ENCODE data around the gene LBP. TPM values are rescaled to one million over a fixed set of nuclear protein-coding genes. Genes with fewer than 3 reads are reported as not detected.

Gene LBP
- total and polyA plus RNA-seq, 2 donors from 2014 or later: 1.2 to 2.3 TPM

GRCh38 chr20:38386851-38387250 is 40.6 kb downstream of the LBP start:
- H3K27ac ChIP-seq (ENCODE audit: low read depth in 2 of 2, low read length in 2 of 2): no peak overlapping the region
- intact Hi-C loops (cut with DNase I): no loop called here
- FAIRE-seq: no peak
- no peaks in the 10 kb centered on the region for H3K36me3 ChIP-seq (ENCODE audit: control insufficient read depth in 2 of 3, insufficient read depth in 3 of 3, low read length in 3 of 3)
- no peak overlapping the region for H3K9ac ChIP-seq (ENCODE audit: low read length in 3 of 3)
- no peaks in the 10 kb centered on the region for H3K27me3 ChIP-seq (ENCODE audit: control insufficient read depth, insufficient read depth, low read length)
- no peaks in the 10 kb centered on the region for H3K9me3 ChIP-seq (ENCODE audit: control insufficient read depth in 2 of 3, insufficient read depth in 1 of 3, low read length in 3 of 3)
- H3K4me1 ChIP-seq (ENCODE audit: control insufficient read depth in 2 of 3, insufficient read depth in 2 of 3, low read depth in 1 of 3, low read length in 3 of 3): no peaks in the 10 kb centered on the region
- H3K4me3 ChIP-seq (ENCODE audit: low read length in 3 of 3): no peak overlapping the region
- no peak for TF ChIP-seq CTCF (IDR thresholded peaks at IDR 0.05; ENCODE audit: borderline replicate concordance, extremely low read depth, insufficient read depth)
- DNase-seq: no peak

- intact Hi-C loops (cut with DNase I): no loop called here
- no peaks in the 10 kb centered on the region for H3K27me3 ChIP-seq (ENCODE audit: control insufficient read depth, insufficient read depth, low read length)
- H3K9me3 ChIP-seq (ENCODE audit: control insufficient read depth in 2 of 3, insufficient read depth in 1 of 3, low read length in 3 of 3): no peaks in the 10 kb centered on the region
- no peak overlapping the region for H3K9ac ChIP-seq (ENCODE audit: low read length in 3 of 3)
- H3K36me3 ChIP-seq (ENCODE audit: control insufficient read depth in 2 of 3, insufficient read depth in 3 of 3, low read length in 3 of 3): no peaks in the 10 kb centered on the region
- FAIRE-seq (no peak), DNase-seq (no peak)
- no peak for TF ChIP-seq CTCF (IDR thresholded peaks at IDR 0.05; ENCODE audit: borderline replicate concordance, extremely low read depth, insufficient read depth)
- no peak overlapping the region for H3K27ac ChIP-seq (ENCODE audit: low read depth in 2 of 2, low read length in 2 of 2)
- no peaks in the 10 kb centered on the region for H3K4me1 ChIP-seq (ENCODE audit: control insufficient read depth in 2 of 3, insufficient read depth in 2 of 3, low read depth in 1 of 3, low read length in 3 of 3)
- no peak overlapping the region for H3K4me3 ChIP-seq (ENCODE audit: low read length in 3 of 3)
Measured at GRCh38 chr20:38387953-38388352, 41.7 kb downstream of the LBP start.

GRCh38 chr20:38392356-38392755 is 46.1 kb downstream of the LBP start:
- intact Hi-C loops (cut with DNase I): no loop called here
- H3K27me3 ChIP-seq (ENCODE audit: control insufficient read depth, insufficient read depth, low read length): no peaks in the 10 kb centered on the region
- no peak overlapping the region for H3K27ac ChIP-seq (ENCODE audit: low read depth in 2 of 2, low read length in 2 of 2)
- TF ChIP-seq CTCF (IDR thresholded peaks at IDR 0.05; ENCODE audit: borderline replicate concordance, extremely low read depth, insufficient read depth): no peak
- no peak overlapping the region for H3K4me3 ChIP-seq (ENCODE audit: low read length in 3 of 3)
- no peak overlapping the region for H3K9ac ChIP-seq (ENCODE audit: low read length in 3 of 3)
- DNase-seq: no peak
- FAIRE-seq: no peak
- H3K9me3 ChIP-seq (ENCODE audit: control insufficient read depth in 2 of 3, insufficient read depth in 1 of 3, low read length in 3 of 3): no peaks in the 10 kb centered on the region
- H3K36me3 ChIP-seq (ENCODE audit: control insufficient read depth in 2 of 3, insufficient read depth in 3 of 3, low read length in 3 of 3): no peaks in the 10 kb centered on the region
- peaks cover 0 to 3% (median 0%) of the 10 kb centered on the region in 3 donors for H3K4me1 ChIP-seq (ENCODE audit: control insufficient read depth in 2 of 3, insufficient read depth in 2 of 3, low read depth in 1 of 3, low read length in 3 of 3)

GRCh38 chr20:38393259-38393658 is 47.0 kb downstream of the LBP start:
- no peak for TF ChIP-seq CTCF (IDR thresholded peaks at IDR 0.05; ENCODE audit: borderline replicate concordance, extremely low read depth, insufficient read depth)
- no peaks in the 10 kb centered on the region for H3K36me3 ChIP-seq (ENCODE audit: control insufficient read depth in 2 of 3, insufficient read depth in 3 of 3, low read length in 3 of 3)
- intact Hi-C loops (cut with DNase I): no loop called here
- no peaks in the 10 kb centered on the region for H3K9me3 ChIP-seq (ENCODE audit: control insufficient read depth in 2 of 3, insufficient read depth in 1 of 3, low read length in 3 of 3)
- no peak overlapping the region for H3K9ac ChIP-seq (ENCODE audit: low read length in 3 of 3)
- no peak for FAIRE-seq
- H3K27me3 ChIP-seq (ENCODE audit: control insufficient read depth, insufficient read depth, low read length): no peaks in the 10 kb centered on the region
- H3K4me1 ChIP-seq (ENCODE audit: control insufficient read depth in 2 of 3, insufficient read depth in 2 of 3, low read depth in 1 of 3, low read length in 3 of 3): peaks cover 0 to 3% (median 0%) of the 10 kb centered on the region in 3 donors
- no peak overlapping the region for H3K27ac ChIP-seq (ENCODE audit: low read depth in 2 of 2, low read length in 2 of 2)
- no peak overlapping the region for H3K4me3 ChIP-seq (ENCODE audit: low read length in 3 of 3)
- DNase-seq: no peak

Measured in kidney (tissue), 14 donors.